RWPE1 (cell line): ENCODE measurements around the gene SPATA20.

Experiments
- CTCF ChIA-PET: fragments of 350-600 bp; sonication (Branson Sonifier 250); formaldehyde crosslinking; extraction: SDS; loops from one replicate; lab custom pipeline; 2021; lab: Yijun Ruan, JAX
- POLR2A ChIA-PET: fragments of 400-600 bp; formaldehyde crosslinking; extraction: SDS; loops from one replicate; lab custom pipeline; 2020; ENCODE audit warnings: antibody characterized with exemption; ENCODE audit not compliant: low non-redundant PET; lab: Yijun Ruan, JAX
- DNase-seq: peaks from one replicate; pipeline ENCODE4 v3.0.0; 2012; ENCODE audit warnings: low spot score
- H3K27ac ChIP-seq: fragments of 450-650 bp; 2 replicates; pipeline ENCODE4 v1.5.1; 2017
- CTCF ChIP-seq: fragments of 450-650 bp; conservative IDR thresholded peaks from 2 replicates; pipeline ENCODE4 v1.5.1; 2017; ENCODE audit warnings: low read depth, mild to moderate bottlenecking

SPATA20 gene

DNA sequence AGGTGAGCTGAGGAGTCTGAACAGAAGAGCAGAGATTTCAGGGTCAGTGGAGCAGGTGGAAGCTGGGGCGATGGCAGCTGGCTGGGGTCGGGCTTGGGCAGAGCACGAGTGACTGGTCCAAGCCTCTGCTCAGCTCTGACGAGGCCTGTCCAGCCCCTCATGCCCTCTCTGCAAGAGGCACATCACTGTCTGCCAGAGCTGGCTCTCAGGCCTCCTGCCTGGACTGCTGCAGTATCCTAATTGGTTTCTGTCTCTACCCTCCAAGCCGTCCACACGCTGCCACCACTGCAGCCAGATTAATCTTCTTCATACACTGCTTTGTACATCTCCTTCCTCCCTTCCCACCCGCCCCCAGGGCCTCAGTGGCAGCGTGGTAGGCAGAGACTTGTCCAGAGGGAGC is 38.9 kb downstream of the SPATA20 start:
- H3K27ac ChIP-seq = no peak overlapping the region
- ChIA-PET POLR2A (no interaction called here), CTCF (interaction anchor here (0.6 kb wide), 3 partner anchors 21 to 151 kb away, joined by 5 to 6 read pairs (median 5); no protein-coding TSS in a partner anchor)
- DNase-seq = no peak
- no peak for TF ChIP-seq CTCF

GRCh38 chr17:50586421-50587247 is 39.7 kb downstream of the SPATA20 start:
- no peak for DNase-seq
- ChIA-PET POLR2A (no interaction called here), CTCF (interaction anchor here (0.6 kb wide), 1 partner anchor 22 kb away, joined by 6 read pairs; no protein-coding TSS in a partner anchor)
- no peak overlapping the region for H3K27ac ChIP-seq
- no peak for TF ChIP-seq CTCF

- no peak overlapping the region for H3K27ac ChIP-seq
- ChIA-PET CTCF (no interaction called here), POLR2A (no interaction called here)
- no peak for DNase-seq
- TF ChIP-seq CTCF = no peak
Measured at GRCh38 chr17:50587571-50587970, 40.6 kb downstream of the SPATA20 start.

- DNase-seq = no peak
- CTCF ChIA-PET = no interaction called here
- H3K27ac ChIP-seq = peak overlapping the region; percentile 10; the same call in 1 of the 2 replicates
- POLR2A ChIA-PET = no interaction called here
- TF ChIP-seq CTCF = no peak
Measured at GRCh38 chr17:50588391-50589049, 41.5 kb downstream of the SPATA20 start.

DNA sequence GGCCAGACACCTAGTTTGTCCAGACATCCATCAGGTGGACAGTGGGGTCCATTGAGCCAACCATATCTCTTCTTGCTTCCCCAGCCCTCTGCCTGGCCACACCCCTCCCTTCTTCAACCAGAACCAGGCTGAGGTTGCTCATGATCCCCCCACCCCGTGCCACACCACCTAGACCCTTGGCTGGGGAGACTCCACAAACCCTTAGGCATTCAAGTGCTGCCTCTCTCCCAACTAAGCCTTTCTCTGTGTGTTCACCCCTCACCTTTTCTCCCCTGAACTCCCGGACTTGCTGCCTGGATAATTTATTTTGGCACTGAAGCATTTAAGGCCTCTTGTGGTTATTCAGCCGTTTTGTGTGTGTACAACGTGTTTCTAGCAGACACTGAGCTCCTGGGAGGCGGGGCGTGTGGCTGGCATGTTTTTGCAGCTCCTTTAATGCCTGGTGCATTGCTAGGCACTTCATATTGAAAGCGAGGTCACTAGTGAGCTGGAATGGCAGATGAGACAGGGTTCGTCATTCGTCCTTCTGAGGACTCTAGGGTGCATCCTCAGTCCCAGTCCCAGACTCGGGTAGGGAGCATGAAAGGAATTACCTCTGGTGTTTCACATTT is 42.2 kb downstream of the SPATA20 start:
- peak overlapping the region; percentile 10 for H3K27ac ChIP-seq
- POLR2A ChIA-PET = no interaction called here
- CTCF ChIA-PET = no interaction called here
- no peak for DNase-seq
- TF ChIP-seq CTCF = no peak

DNA sequence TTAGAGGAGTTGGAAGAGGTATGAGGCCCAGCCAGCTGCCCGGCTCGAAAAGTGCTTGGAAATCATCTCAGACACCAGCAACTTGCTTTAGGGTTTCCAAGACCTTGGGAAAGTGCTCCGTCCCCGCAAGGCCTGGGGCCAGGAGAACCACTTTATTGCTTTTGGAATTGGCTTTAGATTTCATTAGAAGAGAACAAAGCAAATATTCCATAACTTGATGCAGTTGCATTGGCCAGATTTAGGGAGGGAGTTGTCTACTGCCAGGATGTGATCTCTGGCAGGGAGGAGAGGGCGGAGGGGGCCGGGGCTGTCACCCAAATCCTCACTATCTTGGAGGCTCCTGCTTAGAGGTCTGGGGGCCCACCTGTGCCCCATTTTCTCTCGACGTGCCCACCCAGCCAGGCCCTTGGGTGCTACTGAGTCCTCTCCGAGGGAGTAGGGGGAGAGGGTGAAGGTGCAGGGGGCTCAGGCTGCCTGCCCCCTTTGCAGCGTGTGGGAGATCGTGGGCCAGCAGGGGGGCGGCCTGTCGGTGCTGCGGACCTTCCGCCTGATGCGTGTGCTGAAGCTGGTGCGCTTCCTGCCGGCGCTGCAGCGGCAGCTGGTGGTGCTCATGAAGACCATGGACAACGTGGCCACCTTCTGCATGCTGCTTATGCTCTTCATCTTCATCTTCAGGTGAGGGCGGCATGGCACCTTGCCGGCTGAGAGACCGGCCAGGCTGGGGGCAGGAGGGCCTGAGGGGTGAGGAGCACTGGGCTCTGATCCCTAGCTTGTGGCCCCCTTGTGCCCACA is 44.2 kb downstream of the SPATA20 start:
- H3K27ac ChIP-seq = no peak overlapping the region
- DNase-seq = no peak
- TF ChIP-seq CTCF = no peak
- CTCF ChIA-PET = no interaction called here
- POLR2A ChIA-PET = no interaction called here
